Measurements from ENCODE around the gene TDRD9. TPM values are rescaled to one million over a fixed set of nuclear protein-coding genes. Genes with fewer than 3 reads are reported as not detected.

The TDRD9 gene
- total and polyA plus RNA-seq, 2 experiments from 2014 or later, result 0.73 to 1.3 TPM

GRCh38 chr14:104085889-104086201 lies 157.6 kb downstream of the TDRD9 start:
- H3K4me2 ChIP-seq, result peak overlapping the region; percentile 78
- no peaks in the 10 kb centered on the region for H4K20me1 ChIP-seq (ENCODE audit: insufficient read depth, poor library complexity, severe bottlenecking)
- no peak for TF ChIP-seq CTCF (IDR thresholded peaks at IDR 0.05; ENCODE audit: poor library complexity)
- no peak for TF ChIP-seq EZH2phosphoT487 (IDR thresholded peaks at IDR 0.05; ENCODE audit: low read depth, severe bottlenecking, unreplicated experiment)
- TF ChIP-seq EZH2 (IDR thresholded peaks at IDR 0.05; ENCODE audit: borderline replicate concordance), result no peak
- H2AFZ ChIP-seq, result no peak overlapping the region
- H3K27ac ChIP-seq, result no peak overlapping the region
- no peaks in the 10 kb centered on the region for H3K9me2 ChIP-seq (replicated peaks; ENCODE audit: insufficient read depth)
- H3K27me3 ChIP-seq, result peaks cover 3% of the 10 kb centered on the region
- no peak overlapping the region for H3K4me3 ChIP-seq
- H3K79me2 ChIP-seq, result no peaks in the 10 kb centered on the region
- H3K9me3 ChIP-seq (ENCODE audit: low read depth), result no peaks in the 10 kb centered on the region
- peaks cover 21% of the 10 kb centered on the region for H3K4me1 ChIP-seq (ENCODE audit: insufficient read depth)
- no peak for DNase-seq (ENCODE audit: low spot score)
- 51% methylated on average over 27 of the region's 29 CpGs for WGBS (ENCODE audit: low lambda C conversion rate, missing lambda C conversion rate)
- H3K36me3 ChIP-seq (replicated peaks; ENCODE audit: insufficient read depth, low read depth), result no peaks in the 10 kb centered on the region

GRCh38 chr14:104086210-104086660 lies 158.0 kb downstream of the TDRD9 start:
- no peaks in the 10 kb centered on the region for H4K20me1 ChIP-seq (ENCODE audit: insufficient read depth, poor library complexity, severe bottlenecking)
- H2AFZ ChIP-seq, result no peak overlapping the region
- 94% methylated on average over 12 of the region's 13 CpGs for WGBS (ENCODE audit: low lambda C conversion rate, missing lambda C conversion rate)
- H3K4me2 ChIP-seq, result peak overlapping the region; percentile 78
- H3K27ac ChIP-seq, result no peak overlapping the region
- H3K79me2 ChIP-seq, result no peaks in the 10 kb centered on the region
- peak; percentile 6 for DNase-seq (ENCODE audit: low spot score)
- no peaks in the 10 kb centered on the region for H3K9me3 ChIP-seq (ENCODE audit: low read depth)
- H3K27me3 ChIP-seq, result peaks cover 3% of the 10 kb centered on the region
- no peak overlapping the region for H3K4me3 ChIP-seq
- no peaks in the 10 kb centered on the region for H3K36me3 ChIP-seq (replicated peaks; ENCODE audit: insufficient read depth, low read depth)
- TF ChIP-seq EZH2phosphoT487 (IDR thresholded peaks at IDR 0.05; ENCODE audit: low read depth, severe bottlenecking, unreplicated experiment), result no peak
- TF ChIP-seq CTCF (IDR thresholded peaks at IDR 0.05; ENCODE audit: poor library complexity), result no peak
- TF ChIP-seq EZH2 (IDR thresholded peaks at IDR 0.05; ENCODE audit: borderline replicate concordance), result no peak
- no peaks in the 10 kb centered on the region for H3K9me2 ChIP-seq (replicated peaks; ENCODE audit: insufficient read depth)
- peaks cover 21% of the 10 kb centered on the region for H3K4me1 ChIP-seq (ENCODE audit: insufficient read depth)

GRCh38 chr14:104086661-104087461 lies 158.6 kb downstream of the TDRD9 start:
- peaks cover 3% of the 10 kb centered on the region for H3K27me3 ChIP-seq
- no peaks in the 10 kb centered on the region for H3K79me2 ChIP-seq
- no peak overlapping the region for H3K4me3 ChIP-seq
- peak; percentile 11 for DNase-seq (ENCODE audit: low spot score)
- peaks cover 21% of the 10 kb centered on the region for H3K4me1 ChIP-seq (ENCODE audit: insufficient read depth)
- H3K4me2 ChIP-seq, result no peak overlapping the region
- TF ChIP-seq EZH2 (IDR thresholded peaks at IDR 0.05; ENCODE audit: borderline replicate concordance) (no peak), CTCF (IDR thresholded peaks at IDR 0.05; ENCODE audit: poor library complexity) (no peak), EZH2phosphoT487 (IDR thresholded peaks at IDR 0.05; ENCODE audit: low read depth, severe bottlenecking, unreplicated experiment) (no peak)
- H3K9me2 ChIP-seq (replicated peaks; ENCODE audit: insufficient read depth), result no peaks in the 10 kb centered on the region
- H3K9me3 ChIP-seq (ENCODE audit: low read depth), result no peaks in the 10 kb centered on the region
- H4K20me1 ChIP-seq (ENCODE audit: insufficient read depth, poor library complexity, severe bottlenecking), result no peaks in the 10 kb centered on the region
- H3K36me3 ChIP-seq (replicated peaks; ENCODE audit: insufficient read depth, low read depth), result no peaks in the 10 kb centered on the region
- no peak overlapping the region for H3K27ac ChIP-seq
- no peak overlapping the region for H2AFZ ChIP-seq
- WGBS (ENCODE audit: low lambda C conversion rate, missing lambda C conversion rate), result 72% methylated on average over 16 of the region's 16 CpGs

All from hepatocyte (in vitro differentiated cells).